ENCODE measurements around the gene TAT.
"Not testable (repeated sequence)": the region's sequence is repeated elsewhere in the genome, so short reads cannot be mapped to it uniquely, and the experiment has no call there.

Gene TAT

GRCh38 chr16:71585318-71585703 lies 8.4 kb upstream of the TAT start:
- in situ Hi-C loops (cut with MboI; ENCODE audit: low sequenced_read_pairs), result no loop called here

DNA sequence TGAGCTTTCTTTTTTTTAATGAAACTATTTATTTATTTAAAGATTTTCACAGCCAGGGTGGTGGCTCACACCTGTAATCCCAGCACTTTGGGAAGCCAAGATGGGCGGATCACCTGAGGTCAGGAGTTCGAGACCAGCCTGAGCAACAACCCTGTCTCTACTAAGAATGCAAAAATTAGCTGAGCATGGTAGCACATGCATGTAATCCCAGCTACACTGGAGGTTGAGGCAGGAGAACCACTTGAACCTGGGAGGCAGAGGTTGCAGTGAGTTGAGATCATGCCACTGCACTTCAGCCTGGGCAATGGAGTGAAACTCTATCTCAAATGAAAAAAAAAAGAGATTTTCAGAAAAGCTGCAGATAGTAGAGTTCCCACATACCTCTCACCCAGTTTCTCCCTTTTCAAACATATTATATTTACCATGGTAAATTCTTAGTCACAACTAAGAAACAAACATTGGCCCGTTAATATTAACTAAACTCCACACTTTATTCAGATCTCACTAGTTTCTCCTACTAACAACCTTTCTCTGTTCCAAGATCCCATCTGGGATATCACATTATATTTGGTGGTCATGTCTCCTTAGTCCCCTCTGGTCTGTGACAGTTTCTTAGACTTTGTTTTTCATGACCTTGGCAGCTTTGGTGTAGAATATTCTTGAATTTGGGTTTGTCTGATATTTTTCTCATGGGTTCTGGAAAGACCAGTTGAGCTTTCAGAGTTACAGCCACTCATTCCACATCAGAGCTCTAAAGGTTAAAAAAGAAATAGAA lies 7.8 kb upstream of the TAT start:
- in situ Hi-C loops (cut with MboI; ENCODE audit: low sequenced_read_pairs), result no loop called here

DNA sequence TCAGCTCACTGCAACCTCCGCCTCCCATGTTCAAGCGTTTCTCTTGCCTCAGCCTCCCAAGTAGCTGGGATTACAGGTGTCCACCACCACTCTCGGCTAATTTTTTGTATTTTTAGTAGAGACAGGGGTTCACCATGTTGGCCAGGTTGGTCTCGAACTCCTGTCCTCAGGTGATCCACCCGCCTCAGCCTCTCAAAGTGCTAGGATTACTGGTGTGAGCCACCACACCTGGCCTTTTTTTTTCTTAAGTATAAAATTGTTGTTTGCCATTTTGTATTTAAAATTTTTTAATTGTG lies 5.6 kb upstream of the TAT start:
- in situ Hi-C loops (cut with MboI; ENCODE audit: low sequenced_read_pairs), result not testable (repeated sequence)

- in situ Hi-C loops (cut with MboI; ENCODE audit: low sequenced_read_pairs), result no loop called here
These were observed 2.2 kb downstream of the TAT start for GRCh38 chr16:71574702-71575101.

DNA sequence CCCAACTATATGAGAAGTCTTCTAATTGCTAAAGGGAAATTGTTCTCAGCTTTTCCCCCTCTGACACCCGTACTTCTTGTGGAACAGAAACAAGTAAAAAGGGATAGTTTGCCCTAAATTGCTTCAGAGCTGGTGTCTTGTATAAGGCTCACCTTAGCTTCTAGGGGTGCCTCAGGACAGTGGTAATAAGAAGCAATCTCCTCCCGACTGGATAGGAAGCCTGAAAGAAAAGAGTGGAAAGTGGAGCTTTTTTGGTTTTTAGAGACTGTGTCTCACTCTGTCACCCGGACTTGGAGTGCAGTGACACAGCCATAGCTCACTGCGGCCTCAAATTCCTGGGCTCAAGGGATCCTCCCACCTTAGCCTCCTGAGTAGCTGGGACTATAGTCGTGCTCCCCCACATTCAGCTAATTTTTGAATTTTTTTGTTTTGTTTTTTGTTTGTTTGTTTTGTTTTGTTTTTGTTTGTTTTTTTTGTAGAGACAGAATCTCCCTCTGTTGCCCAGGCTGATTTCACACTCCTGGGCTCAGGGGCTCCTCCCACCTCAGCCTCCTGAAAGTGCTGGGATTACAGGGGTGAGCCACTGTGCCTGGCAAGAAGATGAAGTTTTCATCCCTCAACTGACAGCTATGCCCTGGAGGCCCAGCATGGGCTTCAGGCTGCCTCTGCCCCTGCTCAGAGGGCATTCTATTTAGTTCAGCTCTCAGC lies 3.4 kb downstream of the TAT start:
- in situ Hi-C loops (cut with MboI; ENCODE audit: low sequenced_read_pairs), result no loop called here

- in situ Hi-C loops (cut with MboI; ENCODE audit: low sequenced_read_pairs), result no loop called here
These were observed 4.3 kb downstream of the TAT start for GRCh38 chr16:71572497-71573116.

GRCh38 chr16:71570144-71570543 lies 6.7 kb downstream of the TAT start:
- in situ Hi-C loops (cut with MboI; ENCODE audit: low sequenced_read_pairs), result no loop called here

DNA sequence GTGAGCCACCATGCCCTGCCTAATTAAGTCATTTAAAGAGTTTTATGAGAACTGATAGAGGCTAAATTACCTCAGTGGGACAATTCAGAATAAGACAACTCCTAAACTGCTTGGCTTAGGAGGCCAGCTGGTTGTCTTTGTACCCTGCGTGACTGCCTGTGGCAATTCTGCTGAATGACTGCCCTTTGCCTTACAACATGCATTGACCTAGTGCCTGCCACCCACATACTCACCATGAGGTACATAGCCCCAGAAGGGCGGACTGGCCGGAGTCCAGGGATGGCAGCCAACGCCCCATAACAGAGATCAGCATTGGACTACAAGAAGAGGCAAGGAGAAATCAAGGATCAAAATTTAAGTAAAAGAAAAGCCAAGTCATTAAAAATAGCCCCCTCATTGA lies 7.3 kb downstream of the TAT start:
- in situ Hi-C loops (cut with MboI; ENCODE audit: low sequenced_read_pairs), result no loop called here

DNA sequence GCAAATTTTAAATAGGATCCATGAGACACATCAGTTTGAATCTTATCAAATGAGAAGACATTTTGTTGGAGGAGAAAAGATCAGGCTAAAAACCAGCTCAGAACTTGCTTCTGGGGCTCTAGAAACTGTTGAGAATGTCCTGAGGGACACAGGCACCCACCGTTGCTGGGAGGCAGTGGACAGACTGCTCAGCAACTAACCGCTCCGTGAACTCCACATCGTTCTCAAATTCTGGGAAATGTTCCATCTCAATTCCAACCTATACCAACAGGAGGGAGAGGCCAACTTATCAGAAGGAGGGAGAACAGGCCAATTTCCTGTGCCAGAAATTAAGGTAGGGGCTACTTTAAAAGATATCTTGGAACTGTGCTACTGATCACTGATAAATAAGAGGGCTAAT lies 8.3 kb downstream of the TAT start:
- in situ Hi-C loops (cut with MboI; ENCODE audit: low sequenced_read_pairs), result no loop called here

DNA sequence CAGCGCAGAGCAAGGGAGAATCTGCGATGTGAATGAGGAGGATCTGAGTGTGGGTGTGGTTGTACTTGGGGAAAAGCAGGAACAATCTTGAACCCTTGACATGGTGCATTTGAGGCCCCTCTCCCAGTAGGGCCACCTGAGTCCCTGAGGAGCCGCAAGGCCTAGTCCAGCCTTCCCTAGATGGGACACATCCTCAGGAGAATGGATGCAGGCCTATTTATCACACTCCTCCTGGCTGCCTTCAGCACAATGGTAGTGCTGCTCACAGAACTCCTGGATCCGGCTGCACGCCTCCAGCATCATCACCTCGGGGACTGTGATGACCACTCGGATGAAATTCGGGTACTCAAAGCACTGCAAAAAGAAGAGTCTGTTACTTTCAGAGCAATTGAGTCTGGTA lies 9.0 kb downstream of the TAT start:
- in situ Hi-C loops (cut with MboI; ENCODE audit: low sequenced_read_pairs), result no loop called here

DNA sequence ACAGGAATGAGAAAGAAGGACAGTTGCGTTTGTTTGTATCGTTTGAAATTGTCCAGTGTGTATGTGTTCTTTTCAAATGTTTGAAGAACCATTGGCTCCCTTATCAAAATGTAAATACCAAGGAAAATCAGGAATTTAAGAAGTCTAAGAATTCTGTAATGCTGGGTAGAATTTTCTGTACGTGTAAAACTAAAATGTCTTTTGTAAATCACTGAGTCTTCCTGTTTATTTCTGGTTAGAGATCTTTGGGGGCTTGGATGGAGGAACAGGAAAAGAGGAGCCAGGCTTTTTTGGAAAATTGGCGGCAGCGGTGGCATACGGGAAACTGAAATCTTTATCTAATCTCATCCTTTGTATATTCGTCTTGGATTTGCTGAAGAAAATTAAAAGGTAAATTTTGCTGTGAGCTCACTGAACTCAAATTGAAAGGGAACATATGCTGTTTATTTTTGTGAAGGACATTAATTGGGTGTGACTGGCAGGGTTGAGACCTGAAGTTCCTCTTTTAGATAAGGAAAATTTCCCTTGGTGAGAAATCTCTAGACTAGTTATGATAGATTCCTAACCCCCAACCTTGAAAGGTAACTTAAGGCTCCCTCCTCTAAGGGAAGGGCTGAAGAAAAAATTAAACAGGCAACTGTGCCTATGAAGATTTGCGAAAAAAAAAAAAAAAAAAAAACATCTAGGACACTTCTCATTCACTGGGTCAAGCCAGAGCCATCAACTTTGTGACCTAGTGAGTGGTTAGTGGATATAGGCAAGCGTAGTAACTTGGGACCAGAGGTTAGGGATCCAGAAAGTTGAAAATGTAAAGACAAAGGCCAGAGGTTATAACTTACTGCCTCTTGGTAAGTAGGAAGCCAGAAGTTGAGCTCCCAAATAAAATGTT lies 10.8 kb downstream of the TAT start:
- in situ Hi-C loops (cut with MboI; ENCODE audit: low sequenced_read_pairs), result no loop called here

DNA sequence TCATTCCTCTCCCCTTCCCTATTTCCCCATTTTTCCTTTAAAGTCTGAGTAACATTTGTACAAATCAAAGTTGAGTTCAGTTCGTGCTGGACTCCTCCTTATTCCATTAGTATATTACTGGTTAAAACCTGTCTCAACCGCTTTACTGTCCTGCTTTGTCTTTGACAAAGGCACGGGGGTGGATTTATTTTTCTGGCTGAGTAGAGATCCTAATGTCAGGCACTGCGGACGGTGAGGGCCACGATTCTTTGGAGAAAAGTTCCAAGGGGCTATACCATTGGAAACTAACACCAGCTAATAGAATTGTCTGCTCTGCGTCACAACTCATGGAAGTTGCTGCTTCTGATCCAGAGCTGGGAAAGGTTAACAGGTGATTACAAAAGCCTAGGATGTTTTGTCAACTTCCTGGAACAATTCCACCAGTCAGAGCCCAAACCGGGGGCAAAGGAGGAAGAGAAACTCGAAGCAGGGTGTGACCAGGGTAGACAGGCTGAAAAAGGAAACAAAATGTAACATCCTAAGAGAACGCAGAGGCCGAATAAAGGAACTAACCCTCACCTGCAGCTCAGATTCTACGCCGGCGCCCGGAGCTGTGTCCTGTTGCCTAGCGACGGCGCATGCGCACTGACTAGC lies 12.4 kb downstream of the TAT start:
- in situ Hi-C loops (cut with MboI; ENCODE audit: low sequenced_read_pairs), result no loop called here

- in situ Hi-C loops (cut with MboI; ENCODE audit: low sequenced_read_pairs), result no loop called here
These were observed 14.3 kb downstream of the TAT start for GRCh38 chr16:71562552-71562951.

- in situ Hi-C loops (cut with MboI; ENCODE audit: low sequenced_read_pairs), result not testable (repeated sequence)
These were observed 15.0 kb downstream of the TAT start for GRCh38 chr16:71561886-71562285.

- in situ Hi-C loops (cut with MboI; ENCODE audit: low sequenced_read_pairs), result no loop called here
These were observed 17.0 kb downstream of the TAT start for GRCh38 chr16:71559855-71560254.

GRCh38 chr16:71557954-71558582 lies 18.8 kb downstream of the TAT start:
- in situ Hi-C loops (cut with MboI; ENCODE audit: low sequenced_read_pairs), result no loop called here

GRCh38 chr16:71557299-71557698 lies 19.6 kb downstream of the TAT start:
- in situ Hi-C loops (cut with MboI; ENCODE audit: low sequenced_read_pairs), result no loop called here

GRCh38 chr16:71555230-71555891 lies 21.5 kb downstream of the TAT start:
- in situ Hi-C loops (cut with MboI; ENCODE audit: low sequenced_read_pairs), result no loop called here

DNA sequence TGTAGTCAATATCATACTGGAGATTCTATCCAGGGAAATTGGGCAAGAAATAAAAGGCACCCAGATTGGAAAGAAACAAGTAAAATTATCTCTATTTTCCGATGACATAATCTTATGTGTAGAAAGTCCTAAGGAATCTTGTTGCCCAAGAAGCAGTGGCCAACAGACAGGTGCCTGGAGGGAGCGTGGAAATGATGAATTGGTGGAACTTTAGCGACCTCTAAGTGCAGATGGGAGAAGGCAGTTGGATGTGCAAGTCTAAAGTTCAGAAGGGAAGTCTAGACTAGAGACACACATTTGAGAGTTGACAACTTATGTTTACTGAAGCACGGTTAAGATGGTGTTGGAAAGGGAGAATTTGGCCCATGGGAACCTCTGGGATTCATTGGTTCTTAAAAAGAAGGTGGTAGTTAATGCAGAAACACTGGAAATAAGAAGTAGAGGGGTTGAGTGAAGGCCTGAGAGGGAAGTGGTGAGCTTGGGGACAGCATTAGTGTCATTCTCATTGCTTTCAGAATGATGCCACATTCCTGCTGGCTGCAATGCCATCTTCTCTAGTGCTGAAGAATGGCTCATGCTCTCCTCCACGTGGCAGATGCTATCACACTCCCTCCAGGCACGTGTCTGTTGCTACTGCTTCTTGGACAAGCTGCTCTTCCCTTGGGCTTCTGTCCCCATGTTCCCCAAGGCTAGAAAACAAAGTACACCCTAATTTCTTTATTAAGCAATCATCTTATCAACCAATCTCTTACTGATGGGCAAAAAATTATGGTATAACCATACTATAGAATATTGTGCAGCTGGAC lies 24.0 kb downstream of the TAT start:
- in situ Hi-C loops (cut with MboI; ENCODE audit: low sequenced_read_pairs), result no loop called here
